Body of pancreas (tissue), 4 donors: ENCODE measurements around the gene MAP3K7. TPM values are rescaled to one million over a fixed set of nuclear protein-coding genes. Genes with fewer than 3 reads are reported as not detected.

Source experiments
- ATAC-seq: fragments of 150-250 bp; one replicate; pipeline ENCODE4 v1.9.1; 2016
- DNase-seq, 4 donors: peaks; one replicate each; pipeline ENCODE4 v3.0.0-alpha.2; 2019
- H3K27ac ChIP-seq, 4 donors: fragments of 200-600 bp; sonication (generic); 1 replicate in 3 of 4; 2 replicates in 1 of 4; pipeline versions ENCODE4 v1.5.1 to v1.6.1; 2016 to 2019; ENCODE audit warnings: mild to moderate bottlenecking in 1 of 4, mixed read lengths in 1 of 4, moderate library complexity in 1 of 4
- H3K27me3 ChIP-seq, 2 donors: fragments of 200-600 bp; sonication (generic); one replicate each; pipeline ENCODE4 v1.6.0; 2016; ENCODE audit warnings: mild to moderate bottlenecking in 1 of 2
- H3K36me3 ChIP-seq, 2 donors: fragments of 200-600 bp; sonication (generic); replicated peaks in 1 of 2; 2 replicates each; pipeline ENCODE4 v1.5.1; 2016; ENCODE audit warnings: low read depth in 2 of 2; ENCODE audit not compliant: insufficient read depth in 1 of 2
- H3K4me1 ChIP-seq: fragments of 200-600 bp; sonication (generic); one replicate; pipeline ENCODE4 v1.6.0; 2016
- H3K4me3 ChIP-seq, 2 donors: fragments of 200-600 bp; sonication (generic); 1 replicate in 1 of 2; 2 replicates in 1 of 2; pipeline ENCODE4 v1.5.1; 2016 to 2019
- H3K9me3 ChIP-seq, 3 donors: fragments of 200-600 bp; sonication (generic); 1 replicate in 2 of 3; 2 replicates in 1 of 3; pipeline ENCODE4 v1.5.1; 2016
- CTCF ChIP-seq, 7 experiments: fragments of 450-650 bp in 4 of 7; fragments of 200-600 bp in 3 of 7; sonication (generic) in 3 of 7; IDR thresholded peaks; one replicate each; pipeline ENCODE4 v1.5.1; 2016 to 2019; ENCODE audit warnings: antibody characterized with exemption in 7 of 7
- POLR2A ChIP-seq, 3 donors: fragments of 450-650 bp; IDR thresholded peaks; one replicate each; pipeline ENCODE4 v1.6.1; 2016; ENCODE audit warnings: antibody characterized with exemption in 3 of 3, mild to moderate bottlenecking in 2 of 3
- WGBS, 2 donors: methylation state at CpG; one replicate each; pipeline ENCODE4 v1.1.5; 2017; 5-methylcytosine and 5-hydroxymethylcytosine counted together
- intact Hi-C: fragments of 100-400 bp; cut with DNase I; formaldehyde crosslinking; loops from one replicate; pipeline ENCODE4 v1.15.1; 2023
- total RNA-seq, 2 donors: library from RNA; depleted of rRNA; stranded (reverse); fragments of >200 nt; gene quantifications; one replicate each; pipeline ENCODE4 v1.1.0, GENCODE V29; 2016

Gene MAP3K7
- total RNA-seq, 2 donors from 2014 or later, result 7.3 to 16.1 TPM

DNA sequence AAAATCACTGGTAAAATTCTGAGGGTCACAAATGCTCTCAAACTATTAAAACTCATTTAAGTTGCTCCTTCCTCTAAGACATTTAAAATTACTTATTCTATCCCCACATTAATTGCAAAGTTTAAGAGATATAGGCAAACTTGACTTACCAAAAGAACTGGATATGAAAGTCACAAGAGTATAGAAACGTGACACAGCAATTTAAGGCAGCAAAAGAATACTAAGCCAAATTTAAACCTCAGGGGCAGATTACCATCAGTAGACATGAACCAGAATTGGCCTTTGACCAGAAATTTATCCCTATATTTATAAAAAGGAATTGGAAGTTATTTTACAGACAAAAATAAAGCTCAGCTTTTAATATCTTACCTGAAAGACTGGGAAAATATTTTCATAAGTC lies 56.0 kb downstream of the MAP3K7 start:
- intact Hi-C loops, result no loop called here
- TF ChIP-seq CTCF (IDR thresholded peaks at IDR 0.05) (no peak), POLR2A (IDR thresholded peaks at IDR 0.05) (no peak)
- Histone ChIP-seq H3K4me3 (no peak overlapping the region), H3K9me3 (no peaks in the 10 kb centered on the region), H3K36me3 (peaks cover 0 to 4% of the 10 kb centered on the region in 2 donors), H3K4me1 (no peaks in the 10 kb centered on the region), H3K27ac (no peak overlapping the region), H3K27me3 (no peaks in the 10 kb centered on the region)
- 77 to 80% methylated on average over 1 of the region's 1 CpG for WGBS, 2 donors
- DNase-seq, result no peak
- no peak for ATAC-seq

- 91 to 97% methylated on average over 4 of the region's 4 CpGs for WGBS, 2 donors
- intact Hi-C loops, result no loop called here
- H3K4me3 ChIP-seq, result no peak overlapping the region
- no peak for ATAC-seq
- DNase-seq, result no peak
- H3K36me3 ChIP-seq, result peaks cover 0 to 3% of the 10 kb centered on the region in 2 donors
- no peak for TF ChIP-seq CTCF (IDR thresholded peaks at IDR 0.05)
- TF ChIP-seq POLR2A (IDR thresholded peaks at IDR 0.05), result no peak
- no peaks in the 10 kb centered on the region for H3K27me3 ChIP-seq
- H3K27ac ChIP-seq, result no peak overlapping the region
- H3K4me1 ChIP-seq, result no peaks in the 10 kb centered on the region
- no peaks in the 10 kb centered on the region for H3K9me3 ChIP-seq
These were observed 61.5 kb downstream of the MAP3K7 start for GRCh38 chr6:90525421-90525820.

- Histone ChIP-seq H3K36me3 (peaks cover 0 to 6% of the 10 kb centered on the region in 2 donors), H3K9me3 (no peaks in the 10 kb centered on the region), H3K27ac (no peak overlapping the region), H3K4me1 (no peaks in the 10 kb centered on the region), H3K27me3 (no peaks in the 10 kb centered on the region), H3K4me3 (no peak overlapping the region)
- WGBS, 2 donors, result 85 to 90% methylated on average over 4 of the region's 4 CpGs
- TF ChIP-seq POLR2A (IDR thresholded peaks at IDR 0.05) (no peak), CTCF (IDR thresholded peaks at IDR 0.05) (no peak)
- DNase-seq, result no peak
- no peak for ATAC-seq
- intact Hi-C loops, result no loop called here
These were observed 63.0 kb downstream of the MAP3K7 start for GRCh38 chr6:90523779-90524310.

DNA sequence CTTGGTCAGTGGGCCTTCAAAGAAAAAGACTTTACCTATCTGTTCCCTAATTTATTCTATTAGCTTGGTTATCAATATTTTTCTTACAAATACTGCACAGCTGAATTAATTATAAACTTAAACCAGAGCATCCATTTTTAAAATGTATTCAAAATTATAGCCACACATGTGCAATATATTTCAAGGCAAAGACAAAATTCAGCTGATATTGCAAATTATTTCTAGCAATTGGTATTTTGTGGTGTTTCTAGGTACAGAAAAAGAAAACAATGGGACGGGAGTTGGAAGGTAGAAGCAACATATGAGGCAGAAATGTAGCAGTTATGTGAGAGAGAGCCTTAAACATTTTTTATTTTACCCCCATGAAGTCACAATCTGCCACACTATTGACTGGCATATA lies 64.9 kb downstream of the MAP3K7 start:
- ATAC-seq, result no peak
- Histone ChIP-seq H3K27me3 (no peaks in the 10 kb centered on the region), H3K36me3 (peaks cover 0 to 11% of the 10 kb centered on the region in 2 donors), H3K27ac (no peak overlapping the region), H3K9me3 (no peaks in the 10 kb centered on the region), H3K4me1 (no peaks in the 10 kb centered on the region), H3K4me3 (no peak overlapping the region)
- DNase-seq, result no peak
- intact Hi-C loops, result no loop called here
- no peak for TF ChIP-seq POLR2A (IDR thresholded peaks at IDR 0.05)
- TF ChIP-seq CTCF (IDR thresholded peaks at IDR 0.05), result no peak
- WGBS, 2 donors, result 94 to 95% methylated on average over 1 of the region's 1 CpG

- Histone ChIP-seq H3K9me3 (no peaks in the 10 kb centered on the region), H3K27ac (no peak overlapping the region), H3K27me3 (no peaks in the 10 kb centered on the region), H3K4me3 (no peak overlapping the region), H3K36me3 (peaks cover 0 to 10% of the 10 kb centered on the region in 2 donors), H3K4me1 (no peaks in the 10 kb centered on the region)
- DNase-seq (no peak), ATAC-seq (no peak)
- TF ChIP-seq CTCF (IDR thresholded peaks at IDR 0.05) (no peak), POLR2A (IDR thresholded peaks at IDR 0.05) (no peak)
- intact Hi-C loops, result no loop called here
- 82 to 88% methylated on average over 6 of the region's 6 CpGs for WGBS, 2 donors
These were observed 70.7 kb downstream of the MAP3K7 start for GRCh38 chr6:90516074-90516660.
